HG03354 (cell line): ENCODE results near the gene GPR173.
A peak's percentile ranks its signal among the peaks of the same experiment; 100 is the strongest.

Experiments
- ATAC-seq: cut with Tn5 transposase; IDR thresholded peaks from one replicate; pipeline ENCODE4 v1.9.1; 2021; ENCODE audit warnings: mild to moderate bottlenecking; ENCODE audit not compliant: unreplicated experiment, poor library complexity, severe bottlenecking

GPR173 gene

DNA sequence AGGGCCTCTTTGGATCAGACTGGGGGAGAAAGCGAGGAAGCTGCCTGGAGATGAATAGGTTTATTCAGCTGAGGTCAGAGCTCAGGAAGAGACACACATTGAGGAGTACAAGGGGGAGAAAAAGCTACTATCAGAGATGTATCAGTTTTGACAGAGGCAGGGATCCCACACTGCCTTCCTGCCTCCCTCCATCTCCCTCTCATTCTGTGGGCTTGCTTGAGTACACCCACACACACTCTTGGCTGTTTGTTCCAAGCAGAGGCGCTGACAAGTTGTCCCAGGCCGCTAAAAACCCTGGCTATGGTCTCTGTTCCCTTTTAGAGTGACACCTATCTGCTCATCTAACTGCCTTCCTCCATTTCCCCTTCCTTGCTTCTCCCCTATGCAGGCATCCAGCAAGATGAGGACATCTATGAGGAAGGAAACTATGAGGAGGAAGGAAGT lies 38.8 kb downstream of the GPR173 start:
- no peak for ATAC-seq

GRCh38 chrX:53088136-53088974 lies 39.8 kb downstream of the GPR173 start:
- no peak for ATAC-seq

- no peak for ATAC-seq
Observed at GRCh38 chrX:53089224-53089842, 40.7 kb downstream of the GPR173 start.

GRCh38 chrX:53089925-53090324 lies 41.3 kb downstream of the GPR173 start:
- ATAC-seq = no peak

DNA sequence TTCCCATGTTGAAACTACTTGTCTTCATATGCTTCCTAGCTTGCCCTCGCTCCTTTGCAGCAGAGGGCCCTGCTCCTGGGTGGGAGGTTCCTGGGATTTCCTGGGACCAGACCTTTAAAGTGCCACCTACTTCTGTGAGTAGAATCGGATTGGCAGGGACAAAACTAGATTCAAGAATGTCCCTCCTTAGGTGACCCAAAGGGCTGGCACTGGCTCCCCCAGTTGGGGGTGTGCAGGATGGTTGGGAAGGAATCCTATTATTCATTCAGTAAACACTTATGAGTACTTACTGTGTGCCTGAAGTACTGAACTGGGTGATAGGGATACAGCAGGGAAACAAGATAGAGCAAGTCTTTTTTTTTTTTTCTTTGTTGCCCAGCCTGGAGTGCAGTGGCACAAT lies 42.8 kb downstream of the GPR173 start:
- ATAC-seq = no peak

DNA sequence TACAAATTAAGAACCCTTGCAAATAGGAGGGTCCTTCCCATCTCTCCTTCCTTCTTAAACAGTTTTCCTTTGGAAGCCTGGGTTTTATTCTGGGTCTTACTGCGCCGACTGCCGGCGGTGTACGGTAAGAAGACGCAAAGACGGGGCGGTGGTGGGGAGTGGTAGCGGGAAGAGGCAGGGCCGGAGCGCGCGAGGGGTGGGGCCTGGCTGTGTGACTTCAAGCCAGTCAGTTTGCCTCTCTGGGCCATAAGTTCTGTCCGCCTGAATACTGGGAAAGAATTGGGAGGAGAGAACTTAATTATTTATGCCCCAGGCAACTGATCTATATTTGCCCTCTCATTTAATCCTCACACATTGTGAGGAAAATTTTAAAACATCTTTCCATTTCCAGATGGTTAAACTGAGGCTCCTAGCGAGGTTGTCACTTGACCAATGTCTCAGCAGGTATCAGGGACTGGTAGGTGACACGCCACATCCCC lies 44.6 kb downstream of the GPR173 start:
- peak; percentile 51 for ATAC-seq

GRCh38 chrX:53093748-53094581 lies 45.4 kb downstream of the GPR173 start, which contains the start of gene KANTR:
Gene KANTR (plus strand): TSS chrX:53094142. CDS start chrX:53124273, 30,131 bp downstream.
- ATAC-seq = peak; percentile 85

DNA sequence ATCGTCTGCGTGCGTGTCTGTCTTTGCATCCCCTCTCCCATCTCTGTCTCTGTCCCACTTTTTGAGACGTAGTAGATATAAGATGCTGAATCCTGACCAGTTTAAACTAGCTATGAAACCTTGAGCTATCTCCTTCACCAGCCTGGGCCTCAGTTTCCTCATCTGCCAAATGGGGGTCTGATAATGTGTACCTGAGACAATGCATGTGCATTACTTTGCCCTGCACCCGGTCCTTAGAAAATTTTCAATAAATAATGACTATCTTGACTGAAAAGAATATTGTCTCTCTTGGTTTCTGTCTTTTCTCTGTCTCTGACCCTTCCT lies 46.0 kb downstream of the GPR173 start:
- no peak for ATAC-seq

DNA sequence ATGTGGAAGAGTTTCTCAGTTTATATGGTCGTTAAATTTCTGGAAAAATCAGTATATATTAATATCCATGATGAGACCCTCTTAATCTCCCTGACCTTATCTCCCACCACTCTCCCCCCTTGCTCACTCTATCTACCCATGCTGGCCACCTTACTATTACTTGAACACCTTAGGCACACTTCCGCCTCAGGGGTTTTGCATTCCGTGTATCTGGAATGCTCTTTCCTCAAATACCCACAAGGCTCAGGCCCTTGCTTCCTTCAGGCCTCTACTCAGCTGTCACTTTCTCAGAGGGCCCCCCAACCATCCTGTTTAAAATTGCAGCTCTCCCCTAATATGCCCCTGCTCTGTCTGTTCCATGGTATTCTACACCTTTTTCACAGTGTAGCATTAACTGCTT lies 47.2 kb downstream of the GPR173 start:
- ATAC-seq = no peak

GRCh38 chrX:53114864-53115549 lies 66.4 kb downstream of the GPR173 start:
- no peak for ATAC-seq

DNA sequence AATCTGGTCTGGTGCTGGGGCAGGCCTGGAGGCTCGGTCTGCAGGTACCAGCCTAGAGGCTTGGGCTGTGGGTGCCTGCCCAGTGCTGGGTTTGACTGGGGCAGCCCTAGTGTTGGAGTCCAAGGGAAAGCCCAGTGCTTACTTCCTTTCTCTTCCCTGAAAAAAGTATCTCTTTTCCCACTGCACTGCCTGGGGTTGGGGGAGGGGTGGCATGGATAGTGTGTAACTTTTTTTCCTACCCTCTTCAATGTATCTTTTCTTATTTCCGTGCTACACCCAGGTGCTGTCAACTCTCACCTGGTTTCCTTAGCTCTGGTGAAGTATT lies 66.9 kb downstream of the GPR173 start:
- no peak for ATAC-seq

- ATAC-seq = no peak
Observed at GRCh38 chrX:53116101-53116500, 67.5 kb downstream of the GPR173 start.

GRCh38 chrX:53122013-53122412 lies 73.4 kb downstream of the GPR173 start:
- no peak for ATAC-seq

DNA sequence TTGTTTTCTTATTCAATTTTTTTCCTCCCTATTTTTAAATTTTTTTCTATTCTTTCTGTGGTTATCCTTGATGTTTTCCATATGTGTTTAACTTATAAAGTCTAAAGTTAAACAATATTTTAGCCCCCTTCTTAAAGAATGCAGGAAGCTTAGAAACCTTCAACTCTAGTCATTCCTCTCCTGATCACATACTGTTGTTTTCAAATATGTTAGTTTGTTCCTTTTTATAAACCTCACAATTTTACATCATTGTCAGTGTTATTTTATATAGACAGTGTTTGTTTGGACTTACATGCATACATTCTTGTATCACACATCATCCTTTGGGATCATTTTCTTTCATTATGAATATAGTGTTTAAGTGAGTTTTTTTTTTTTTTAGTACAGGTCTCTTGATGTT lies 76.9 kb downstream of the GPR173 start:
- ATAC-seq = no peak

DNA sequence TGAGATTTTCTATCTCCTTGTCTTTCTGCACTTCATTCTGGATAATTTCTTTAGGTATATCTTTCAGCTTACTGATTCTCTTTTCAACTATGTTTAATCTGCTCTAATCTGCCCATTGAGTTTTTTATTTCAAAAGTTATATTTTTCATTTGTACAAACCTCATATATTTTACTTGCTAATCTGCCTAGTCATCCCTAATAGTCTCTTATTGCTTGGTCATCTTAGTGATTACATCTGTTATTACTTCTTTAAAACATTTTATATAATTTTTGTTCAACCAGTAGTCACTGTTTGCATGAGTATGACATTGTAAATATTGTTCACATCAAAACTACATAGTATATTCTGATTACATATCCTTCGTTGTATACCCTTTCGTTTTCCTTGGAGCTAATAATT lies 77.8 kb downstream of the GPR173 start:
- no peak for ATAC-seq

DNA sequence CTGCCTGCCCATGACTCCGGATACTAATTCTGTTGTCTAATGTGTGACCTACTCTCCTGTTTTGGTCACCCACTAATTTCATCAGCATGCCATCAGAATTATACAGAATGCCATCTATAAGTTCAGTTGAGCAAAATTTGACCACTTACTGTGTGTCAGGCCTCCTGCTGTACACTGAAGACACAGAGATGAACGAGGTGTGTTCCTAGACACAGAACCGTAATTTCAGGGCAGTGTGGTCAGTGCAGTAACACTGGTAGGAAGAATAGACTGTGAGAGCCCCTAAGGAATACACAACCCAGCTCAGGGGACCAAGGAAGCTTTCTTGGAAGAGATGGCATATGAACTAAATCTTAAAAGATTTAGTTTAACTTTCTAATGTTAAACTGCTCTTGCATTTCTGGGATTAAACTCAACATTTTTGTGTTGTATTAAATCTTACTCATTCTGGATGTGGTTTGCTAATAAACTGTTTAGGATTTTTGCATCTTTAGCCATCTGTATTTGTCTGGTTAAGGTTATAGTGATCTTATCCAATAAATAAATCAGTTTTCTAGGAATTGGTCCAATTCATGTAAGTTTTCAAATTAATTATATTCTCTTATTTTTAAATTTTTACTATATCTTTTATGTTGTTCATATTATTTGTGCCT lies 79.6 kb downstream of the GPR173 start:
- ATAC-seq = no peak
